ENCODE measurements around the gene FYN. TPM values are rescaled to one million over a fixed set of nuclear protein-coding genes. Genes with fewer than 3 reads are reported as not detected.

FYN gene
- polyA plus RNA-seq, 5 donors: 105 to 153 (median 140) TPM

- DNase-seq: no peak
Measured at GRCh38 chr6:111885373-111886027, 12.2 kb upstream of the FYN start.

- no peak for DNase-seq
Measured at GRCh38 chr6:111884068-111884467, 10.8 kb upstream of the FYN start.

- DNase-seq: no peak
Measured at GRCh38 chr6:111880181-111880888, 7.1 kb upstream of the FYN start.

GRCh38 chr6:111875741-111876140 is 2.5 kb upstream of the FYN start:
- no peak for DNase-seq

- no peak for DNase-seq
Measured at GRCh38 chr6:111874025-111874415, 768 bp upstream of the FYN start.

GRCh38 chr6:111872401-111873177 is 663 bp downstream of the FYN start:
- peak in 1 of 2 donors; percentile 62 for DNase-seq

- peak; percentile 68 to 71 for DNase-seq
Measured at GRCh38 chr6:111871725-111872400, 1.4 kb downstream of the FYN start.

GRCh38 chr6:111871207-111871606 is 2.0 kb downstream of the FYN start:
- DNase-seq: no peak

GRCh38 chr6:111870742-111871064 is 2.5 kb downstream of the FYN start:
- DNase-seq: no peak

- no peak for DNase-seq
Measured at GRCh38 chr6:111870051-111870741, 3.1 kb downstream of the FYN start.

GRCh38 chr6:111866857-111867256 is 6.4 kb downstream of the FYN start:
- DNase-seq: no peak

GRCh38 chr6:111865909-111866546 is 7.2 kb downstream of the FYN start:
- no peak for DNase-seq

- DNase-seq: no peak
Measured at GRCh38 chr6:111865049-111865585, 8.1 kb downstream of the FYN start.

GRCh38 chr6:111864138-111865048 is 8.9 kb downstream of the FYN start:
- DNase-seq: no peak

- DNase-seq: no peak
Measured at GRCh38 chr6:111862741-111863140, 10.5 kb downstream of the FYN start.

GRCh38 chr6:111862314-111862713 is 10.9 kb downstream of the FYN start:
- DNase-seq: no peak

- DNase-seq: no peak
Measured at GRCh38 chr6:111861431-111861885, 11.8 kb downstream of the FYN start.

- DNase-seq: no peak
Measured at GRCh38 chr6:111858347-111858746, 14.9 kb downstream of the FYN start.

- no peak for DNase-seq
Measured at GRCh38 chr6:111857674-111858337, 15.4 kb downstream of the FYN start.

Data from right lung (tissue), 5 donors.